ENCODE data around the gene EPB41L4A.

The EPB41L4A gene

DNA sequence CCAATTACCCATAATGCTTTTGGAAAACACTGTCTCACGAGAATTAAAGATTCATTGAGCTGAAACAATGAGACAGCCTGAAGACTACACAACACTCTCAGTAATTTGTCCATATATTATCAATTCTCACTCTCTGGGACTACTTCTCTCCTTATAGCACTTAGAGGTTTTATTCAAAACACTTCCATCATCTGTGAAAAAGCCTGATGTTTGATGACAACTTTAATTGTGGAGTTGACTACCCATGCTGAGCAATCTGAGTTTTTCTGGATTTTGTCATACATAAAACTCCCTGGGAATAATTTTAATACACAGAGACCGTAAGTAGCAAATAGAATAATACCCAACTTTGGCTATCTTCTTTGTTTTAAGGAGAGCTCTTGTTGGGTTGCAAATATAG lies 305.5 kb downstream of the EPB41L4A start:
- DNase-seq (ENCODE audit: low read depth in 2 of 2), result no peak
